H54 (cell line): ENCODE results near the gene CISD2.
"Not testable (repeated sequence)": the region's sequence is repeated elsewhere in the genome, so short reads cannot be mapped to it uniquely, and the experiment has no call there.

ENCODE experiments used
- DNase-seq: peaks from one replicate; pipeline ENCODE4 v3.0.0; 2011; ENCODE audit warnings: low spot score, mixed read lengths; ENCODE audit not compliant: insufficient read length
- FAIRE-seq: peaks from 3 replicates; lab custom pipeline; 2011; peaks lifted over from hg19 to GRCh38; lab: Jason Lieb, UNC
- POLR2A ChIP-seq: IDR thresholded peaks from 2 replicates; pipeline ENCODE4 v1.6.1; 2011; ENCODE audit warnings: low read depth, mild to moderate bottlenecking, low read length

CISD2 gene

DNA sequence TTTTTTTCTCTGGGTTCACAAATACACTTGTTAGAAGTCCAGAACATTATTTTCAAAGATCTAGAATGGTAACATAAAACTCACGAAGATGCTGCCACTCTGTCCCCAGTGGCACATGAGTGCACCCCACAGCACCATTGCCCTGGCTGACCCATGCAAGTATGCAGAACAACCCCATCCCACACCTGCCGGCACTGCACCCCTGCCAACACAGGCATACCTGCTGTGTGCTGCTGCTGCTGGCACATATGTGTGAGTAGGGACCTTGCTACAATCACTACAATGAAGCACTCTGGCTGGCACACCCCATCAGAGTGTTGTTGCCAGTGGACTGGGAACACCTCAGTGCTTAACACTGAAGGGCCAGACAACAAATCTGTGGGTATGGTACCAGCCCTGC is 66.9 kb downstream of the CISD2 start:
- DNase-seq (no peak), FAIRE-seq (no peak)
- no peak for TF ChIP-seq POLR2A

- DNase-seq, FAIRE-seq: not testable (repeated sequence)
Measured at GRCh38 chr4:102938063-102938462, 69.3 kb downstream of the CISD2 start.
